H9 (cell line): Measurements from ENCODE around the gene KRTAP6-3. TPM values are rescaled to one million over a fixed set of nuclear protein-coding genes. Genes with fewer than 3 reads are reported as not detected.

Source experiments
- DNase-seq: peaks from one replicate; pipeline ENCODE4 v3.0.0-alpha.2; 2017
- H2AFZ ChIP-seq: one replicate; pipeline ENCODE4 v1.6.1; 2013; ENCODE audit warnings: mild to moderate bottlenecking, low read length, control low read depth, moderate library complexity
- H2AK5ac ChIP-seq: 2 replicates; pipeline ENCODE4 v1.6.1; 2013; ENCODE audit warnings: low read length, control low read depth, mixed read lengths; ENCODE audit not compliant: insufficient read length
- H2BK120ac ChIP-seq: one replicate; pipeline ENCODE4 v1.6.1; 2013; ENCODE audit warnings: low read depth, mild to moderate bottlenecking, low read length, control low read depth, inconsistent platforms; ENCODE audit not compliant: poor library complexity, severe bottlenecking
- H2BK12ac ChIP-seq: 2 replicates; pipeline ENCODE4 v1.6.1; 2013; ENCODE audit warnings: low read length, control low read depth, mixed read lengths, low read depth; ENCODE audit not compliant: insufficient read length
- H2BK15ac ChIP-seq: 2 replicates; pipeline ENCODE4 v1.6.1; 2013; ENCODE audit warnings: low read depth, low read length, control low read depth
- H2BK20ac ChIP-seq: one replicate; pipeline ENCODE4 v1.6.1; 2013; ENCODE audit warnings: low read depth, mild to moderate bottlenecking, low read length, control low read depth, inconsistent platforms; ENCODE audit not compliant: poor library complexity, severe bottlenecking
- H2BK5ac ChIP-seq: 2 replicates; pipeline ENCODE4 v1.6.1; 2013; ENCODE audit warnings: low read length, control low read depth, mixed read lengths; ENCODE audit not compliant: insufficient read length
- H3K14ac ChIP-seq: 2 replicates; pipeline ENCODE4 v1.6.1; 2013; ENCODE audit warnings: low read length, control low read depth; ENCODE audit not compliant: insufficient read depth
- H3K18ac ChIP-seq: 2 replicates; pipeline ENCODE4 v1.6.1; 2013; ENCODE audit warnings: low read depth, mild to moderate bottlenecking, mixed read lengths, low read length, control low read depth; ENCODE audit not compliant: insufficient read length
- H3K23ac ChIP-seq: 2 replicates; pipeline ENCODE4 v1.6.1; 2013; ENCODE audit warnings: low read length, control low read depth, mixed read lengths, low read depth; ENCODE audit not compliant: insufficient read length
- H3K23me2 ChIP-seq: 2 replicates; pipeline ENCODE4 v1.6.1; 2013; ENCODE audit warnings: low read depth, mild to moderate bottlenecking, mixed read lengths, low read length, control low read depth; ENCODE audit not compliant: insufficient read length, poor library complexity, severe bottlenecking
- H3K27ac ChIP-seq: 2 replicates; pipeline ENCODE4 v1.5.1; 2013; ENCODE audit warnings: low read length, control low read depth, mixed read lengths, low read depth; ENCODE audit not compliant: insufficient read length
- H3K27me3 ChIP-seq: 2 replicates; pipeline ENCODE4 v1.6.1; 2013; ENCODE audit warnings: low read length, control low read depth, inconsistent platforms; ENCODE audit not compliant: insufficient read depth
- H3K4ac ChIP-seq: 2 replicates; pipeline ENCODE4 v1.6.1; 2013; ENCODE audit warnings: low read depth, mild to moderate bottlenecking, control low read depth, inconsistent platforms, low read length, moderate library complexity
- H3K4me1 ChIP-seq: 2 replicates; pipeline ENCODE4 v1.6.1; 2013; ENCODE audit warnings: low read length, control low read depth, inconsistent platforms; ENCODE audit not compliant: insufficient read depth
- H3K4me2 ChIP-seq: 2 replicates; pipeline ENCODE4 v1.6.1; 2013; ENCODE audit warnings: low read length, control low read depth, mixed read lengths; ENCODE audit not compliant: insufficient read length, insufficient read depth
- H3K56ac ChIP-seq: 2 replicates; pipeline ENCODE4 v1.6.1; 2013; ENCODE audit warnings: low read depth, mild to moderate bottlenecking, mixed read lengths, low read length, control low read depth; ENCODE audit not compliant: insufficient read length
- H3K79me1 ChIP-seq: 2 replicates; pipeline ENCODE4 v1.6.1; 2013; ENCODE audit warnings: low read depth, mild to moderate bottlenecking, moderate library complexity, low read length, control low read depth, inconsistent platforms; ENCODE audit not compliant: insufficient read depth, poor library complexity, severe bottlenecking
- H3K79me2 ChIP-seq: 2 replicates; pipeline ENCODE4 v1.6.1; 2013; ENCODE audit warnings: low read length, control low read depth, inconsistent platforms; ENCODE audit not compliant: insufficient read depth
- H3K9ac ChIP-seq: 2 replicates; pipeline ENCODE4 v1.6.1; 2013; ENCODE audit warnings: low read length, control low read depth, mixed read lengths; ENCODE audit not compliant: insufficient read length; ENCODE audit errors: extremely low read depth
- H3K9me3 ChIP-seq: one replicate; pipeline ENCODE4 v1.6.1; 2013; ENCODE audit warnings: low read depth, low read length, inconsistent platforms; ENCODE audit not compliant: control insufficient read depth
- H3T11ph ChIP-seq: one replicate; pipeline ENCODE4 v1.6.1; 2013; ENCODE audit warnings: mild to moderate bottlenecking, low read length, control low read depth, inconsistent platforms
- H4K20me1 ChIP-seq: one replicate; pipeline ENCODE4 v1.6.1; 2013; ENCODE audit not compliant: control insufficient read depth, insufficient read length, insufficient read depth
- H4K5ac ChIP-seq: 2 replicates; pipeline ENCODE4 v1.6.1; 2013; ENCODE audit warnings: low read depth, mild to moderate bottlenecking, mixed read lengths, low read length, control low read depth; ENCODE audit not compliant: insufficient read length
- H4K8ac ChIP-seq: replicated peaks from 2 replicates; pipeline ENCODE4 v1.6.1; 2013; ENCODE audit warnings: low read length, control low read depth, mixed read lengths, low read depth; ENCODE audit not compliant: insufficient read length
- H4K91ac ChIP-seq: 2 replicates; pipeline ENCODE4 v1.6.1; 2013; ENCODE audit warnings: low read depth, mild to moderate bottlenecking, moderate library complexity, mixed read lengths, low read length, control low read depth; ENCODE audit not compliant: insufficient read length
- H3K27ac Mint-ChIP-seq, 3 experiments: 2 replicates in 2 of 3; 3 replicates in 1 of 3; pipeline ENCODE4 v1.8.0; 2020 to 2021; ENCODE audit warnings: mixed read lengths in 3 of 3, mild to moderate bottlenecking in 1 of 3, moderate library complexity in 1 of 3
- H3K27me3 Mint-ChIP-seq: 2 replicates; pipeline ENCODE4 v1.8.0; 2021; ENCODE audit warnings: low read depth, mild to moderate bottlenecking, moderate library complexity, mixed read lengths
- H3K36me3 Mint-ChIP-seq, 3 experiments: 2 replicates in 2 of 3; 3 replicates in 1 of 3; pipeline ENCODE4 v1.8.0; 2020 to 2021; ENCODE audit warnings: low read depth in 3 of 3, mixed read lengths in 3 of 3; ENCODE audit not compliant: insufficient read depth in 1 of 3
- H3K4me1 Mint-ChIP-seq, 2 experiments: 2 replicates each; pipeline ENCODE4 v1.8.0; 2020; ENCODE audit warnings: mixed read lengths in 2 of 2
- H3K4me3 Mint-ChIP-seq, 2 experiments: 2 replicates in 1 of 2; 3 replicates in 1 of 2; pipeline ENCODE4 v1.8.0; 2020 to 2021; ENCODE audit warnings: mild to moderate bottlenecking in 2 of 2, mixed read lengths in 2 of 2, moderate library complexity in 1 of 2
- H3K9me3 Mint-ChIP-seq, 2 experiments: 2 replicates in 1 of 2; 3 replicates in 1 of 2; pipeline ENCODE4 v1.8.0; 2020; ENCODE audit warnings: mild to moderate bottlenecking in 2 of 2, mixed read lengths in 2 of 2, moderate library complexity in 1 of 2
- CTCF ChIP-seq: fragments of 200-600 bp; sonication (generic); conservative IDR thresholded peaks from 3 replicates; pipeline ENCODE4 v1.8.0; 2021; ENCODE audit warnings: antibody characterized with exemption, mild to moderate bottlenecking
- WGBS: extraction: QIAGEN DNeasy Blood & Tissue Kit; methylation state at CpG from one replicate; pipeline ENCODE4 v1.1.7; 2013; ENCODE audit warnings: missing lambda C conversion rate, low lambda C conversion rate, mixed read lengths; ENCODE audit not compliant: insufficient read length; ENCODE audit errors: extremely low coverage; 5-methylcytosine and 5-hydroxymethylcytosine counted together
- total RNA-seq: library from RNA; stranded (reverse); gene quantifications from 2 replicates; pipeline ENCODE4 v1.2.1, GENCODE V29; 2021

Gene KRTAP6-3
- total RNA-seq, 1 experiment from 2014 or later: not detected

GRCh38 chr21:30623362-30623761 is 31.1 kb downstream of the KRTAP6-3 start:
- TF ChIP-seq CTCF: no peak
- Histone ChIP-seq H2BK12ac (no peak overlapping the region), H4K8ac (no peak overlapping the region), H2BK120ac (no peak overlapping the region), H2AFZ (no peak overlapping the region), H2AK5ac (no peak overlapping the region), H3T11ph (no peak overlapping the region), H4K5ac (no peak overlapping the region), H3K9ac (no peak overlapping the region), H3K4ac (no peak overlapping the region), H2BK5ac (no peak overlapping the region), H3K79me2 (no peaks in the 10 kb centered on the region), H3K4me1 (0 out of 2 replicates have a peak, but pooled peaks cover 3% of the 10 kb centered on the region), H3K27me3 (no peaks in the 10 kb centered on the region), H3K23ac (no peak overlapping the region), H3K4me2 (no peak overlapping the region), H3K18ac (no peak overlapping the region), H2BK15ac (no peak overlapping the region), H3K14ac (no peak overlapping the region), H3K56ac (no peak overlapping the region), H2BK20ac (no peak overlapping the region), H3K79me1 (no peaks in the 10 kb centered on the region), H4K91ac (no peak overlapping the region), H4K20me1 (no peaks in the 10 kb centered on the region), H3K27ac (no peak overlapping the region), H3K23me2 (no peaks in the 10 kb centered on the region), H3K9me3 (no peaks in the 10 kb centered on the region)
- no peak overlapping the region for H3K4me3 Mint-ChIP-seq
- peaks cover 13 to 38% of the 10 kb centered on the region in 2 experiments for H3K9me3 Mint-ChIP-seq
- WGBS: no CpG with 5 or more reads among the region's 3 CpGs
- peaks cover 6 to 19% (median 16%) of the 10 kb centered on the region in 3 experiments for H3K36me3 Mint-ChIP-seq
- no peak overlapping the region for H3K27ac Mint-ChIP-seq
- DNase-seq: no peak
- no peaks in the 10 kb centered on the region for H3K4me1 Mint-ChIP-seq
- peaks cover 2% of the 10 kb centered on the region for H3K27me3 Mint-ChIP-seq
